Hippocampal formation (tissue), 2 donors: ENCODE measurements around the gene GPR162.
A peak's percentile ranks its signal among the peaks of the same experiment; 100 is the strongest.
"Not testable (repeated sequence)": the region's sequence is repeated elsewhere in the genome, so short reads cannot be mapped to it uniquely, and the experiment has no call there.

Experiments used
- DNase-seq, 2 donors: peaks; one replicate each; lab custom pipeline; 2025; lab: John Stamatoyannopoulos, UW

GPR162 gene

GRCh38 chr12:6873094-6874014, 51.7 kb downstream of the GPR162 start, which contains the start of gene SPSB2:
Gene SPSB2 (minus strand): TSS chr12:6873303. CDS start chr12:6872901, 402 bp downstream.
- peak; percentile 85 to 92 for DNase-seq

- DNase-seq, result not testable (repeated sequence)
Measured at GRCh38 chr12:6874015-6874368, 52.4 kb downstream of the GPR162 start.
